Brain microvascular endothelial cell (primary cell): ENCODE data around the gene AVPR2.

ENCODE experiments used
- DNase-seq: peaks from one replicate; pipeline ENCODE4 v3.0.0-alpha.2; 2020
- H3K27ac ChIP-seq: fragments of 250-450 bp; sonication (Bioruptor Pico); 2 replicates; pipeline ENCODE4 v1.5.1; 2020; ENCODE audit warnings: mild to moderate bottlenecking, moderate library complexity
- H3K27me3 ChIP-seq: fragments of 250-450 bp; sonication (Bioruptor Pico); replicated peaks from 2 replicates; pipeline ENCODE4 v1.5.1; 2020; ENCODE audit warnings: mild to moderate bottlenecking
- H3K36me3 ChIP-seq: fragments of 250-450 bp; sonication (Bioruptor Pico); replicated peaks from 2 replicates; pipeline ENCODE4 v1.5.1; 2020; ENCODE audit warnings: mild to moderate bottlenecking
- H3K4me3 ChIP-seq: 2 replicates; pipeline ENCODE4 v1.5.1; 2011; ENCODE audit warnings: low read depth, mild to moderate bottlenecking, control low read depth, low read length, moderate library complexity
- in situ Hi-C: cut with HindIII; loops from 2 replicates; pipeline ENCODE4 v1.10.0; 2017; ENCODE audit warnings: low sequenced_read_pairs, low pct_ligation_motif_present
- TF ChIP-seq, protein P1 (sequence below): IDR thresholded peaks from 2 replicates; pipeline ENCODE4 v1.5.1; 2011; ENCODE audit warnings: low read depth, mild to moderate bottlenecking, moderate library complexity, low read length, control low read depth, inconsistent platforms; ENCODE audit errors: missing control alignments

AVPR2 gene

DNA sequence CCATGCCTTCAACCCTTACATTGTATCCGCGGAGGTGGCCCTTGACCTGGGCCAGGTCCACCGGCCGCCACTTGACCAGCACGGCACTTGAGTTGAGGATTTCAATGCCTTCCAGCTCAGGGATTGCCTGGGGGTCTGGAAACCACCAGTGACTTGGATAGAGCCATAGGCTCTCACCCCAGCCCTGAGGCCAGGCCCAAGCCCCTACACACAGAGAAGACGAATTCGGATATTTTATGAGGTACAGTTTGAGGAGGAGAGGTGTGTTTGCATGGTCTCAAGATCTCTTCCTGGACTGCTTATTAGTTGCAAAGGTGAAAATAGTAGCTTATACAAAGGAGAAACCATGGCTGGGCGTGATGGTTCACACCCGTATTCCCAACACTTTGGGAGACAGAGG is 38.8 kb upstream of the AVPR2 start:
- Histone ChIP-seq H3K27ac (no peak overlapping the region), H3K4me3 (no peak overlapping the region), H3K27me3 (no peaks in the 10 kb centered on the region), H3K36me3 (no peaks in the 10 kb centered on the region)
- in situ Hi-C loops: no loop called here
- no peak for DNase-seq
- TF ChIP-seq, protein P1, sequence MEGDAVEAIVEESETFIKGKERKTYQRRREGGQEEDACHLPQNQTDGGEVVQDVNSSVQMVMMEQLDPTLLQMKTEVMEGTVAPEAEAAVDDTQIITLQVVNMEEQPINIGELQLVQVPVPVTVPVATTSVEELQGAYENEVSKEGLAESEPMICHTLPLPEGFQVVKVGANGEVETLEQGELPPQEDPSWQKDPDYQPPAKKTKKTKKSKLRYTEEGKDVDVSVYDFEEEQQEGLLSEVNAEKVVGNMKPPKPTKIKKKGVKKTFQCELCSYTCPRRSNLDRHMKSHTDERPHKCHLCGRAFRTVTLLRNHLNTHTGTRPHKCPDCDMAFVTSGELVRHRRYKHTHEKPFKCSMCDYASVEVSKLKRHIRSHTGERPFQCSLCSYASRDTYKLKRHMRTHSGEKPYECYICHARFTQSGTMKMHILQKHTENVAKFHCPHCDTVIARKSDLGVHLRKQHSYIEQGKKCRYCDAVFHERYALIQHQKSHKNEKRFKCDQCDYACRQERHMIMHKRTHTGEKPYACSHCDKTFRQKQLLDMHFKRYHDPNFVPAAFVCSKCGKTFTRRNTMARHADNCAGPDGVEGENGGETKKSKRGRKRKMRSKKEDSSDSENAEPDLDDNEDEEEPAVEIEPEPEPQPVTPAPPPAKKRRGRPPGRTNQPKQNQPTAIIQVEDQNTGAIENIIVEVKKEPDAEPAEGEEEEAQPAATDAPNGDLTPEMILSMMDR: no peak

DNA sequence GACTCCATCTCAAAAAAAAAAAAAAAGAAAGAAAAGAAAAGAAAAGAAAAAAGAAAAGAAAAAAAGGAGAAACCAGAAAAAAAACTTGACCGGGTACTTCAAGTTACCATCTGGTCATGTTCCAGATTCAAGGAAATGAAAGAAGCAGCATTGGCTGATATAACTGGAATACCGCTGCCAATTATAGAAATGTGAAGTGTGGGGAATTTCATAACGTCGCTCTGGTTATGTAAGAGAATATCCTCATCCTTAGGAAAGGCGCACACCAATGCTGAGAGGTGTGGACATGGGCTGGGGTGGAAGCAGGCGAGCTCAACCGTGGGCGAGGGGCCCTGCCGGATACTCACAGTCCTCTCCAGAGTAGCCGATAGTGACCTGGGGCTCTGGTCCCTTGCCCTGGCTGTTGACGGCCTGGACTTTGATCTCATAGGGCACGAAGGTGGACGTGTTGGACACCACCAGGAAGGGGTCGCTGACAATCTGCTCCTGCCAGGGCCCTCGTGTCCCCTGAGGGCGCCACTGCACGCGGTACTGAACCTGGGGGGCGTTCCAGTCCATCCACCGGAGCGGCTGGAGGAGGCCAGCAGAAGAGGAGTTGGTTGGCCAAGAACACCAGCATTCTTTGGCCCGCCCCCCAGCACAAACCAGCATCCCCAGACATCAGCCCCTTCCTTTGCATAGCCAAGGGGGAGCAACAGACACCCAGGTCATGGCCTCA is 38.0 kb upstream of the AVPR2 start:
- no peak for DNase-seq
- TF ChIP-seq, protein P1: no peak
- H3K27me3 ChIP-seq: no peaks in the 10 kb centered on the region
- H3K4me3 ChIP-seq: no peak overlapping the region
- H3K27ac ChIP-seq: no peak overlapping the region
- H3K36me3 ChIP-seq: no peaks in the 10 kb centered on the region
- in situ Hi-C loops: no loop called here

DNA sequence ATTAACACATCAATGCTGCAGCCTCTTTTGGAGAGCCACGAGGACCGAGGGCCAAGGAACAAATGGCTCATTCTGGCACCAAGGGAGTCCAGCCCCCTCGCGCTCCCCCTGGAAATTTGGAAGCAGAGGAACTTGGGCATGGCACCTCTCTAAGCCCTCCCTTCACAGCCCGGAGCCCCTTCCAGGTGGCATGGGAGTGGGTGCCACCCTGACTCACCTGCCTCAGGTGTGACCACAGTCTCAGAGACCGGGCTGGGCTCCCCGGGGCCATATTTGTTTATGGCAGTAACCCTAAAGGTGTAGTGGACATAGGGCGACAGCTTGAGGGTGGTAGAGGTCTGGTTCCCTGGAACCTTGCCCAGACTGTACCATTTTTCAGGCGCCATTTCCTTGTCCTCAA is 37.3 kb upstream of the AVPR2 start:
- no peak for DNase-seq
- Histone ChIP-seq H3K27ac (no peak overlapping the region), H3K4me3 (no peak overlapping the region), H3K36me3 (no peaks in the 10 kb centered on the region), H3K27me3 (no peaks in the 10 kb centered on the region)
- TF ChIP-seq, protein P1: no peak
- in situ Hi-C loops: no loop called here

DNA sequence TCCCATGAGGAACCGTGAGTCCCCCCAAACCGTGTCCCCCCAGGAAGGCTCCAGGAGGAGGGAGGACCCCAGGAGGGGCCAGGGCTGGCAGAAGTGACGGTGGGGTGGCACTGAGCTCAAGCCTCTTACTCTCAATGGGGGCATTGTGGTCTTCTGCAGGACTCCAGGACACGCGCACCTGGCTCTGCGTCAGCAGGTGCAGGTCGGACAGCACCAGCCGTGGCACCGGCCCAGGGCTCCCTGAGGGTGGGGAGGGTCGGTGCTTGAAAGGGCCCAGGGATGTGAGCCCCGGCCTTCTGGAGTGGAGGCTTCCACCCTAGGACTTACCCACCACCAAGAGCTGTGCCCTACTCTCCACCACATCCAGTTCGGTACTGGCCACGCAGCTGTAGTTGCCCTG is 36.8 kb upstream of the AVPR2 start:
- in situ Hi-C loops: no loop called here
- H3K27ac ChIP-seq: no peak overlapping the region
- no peaks in the 10 kb centered on the region for H3K27me3 ChIP-seq
- TF ChIP-seq, protein P1: no peak
- no peak overlapping the region for H3K4me3 ChIP-seq
- DNase-seq: no peak
- H3K36me3 ChIP-seq: no peaks in the 10 kb centered on the region

DNA sequence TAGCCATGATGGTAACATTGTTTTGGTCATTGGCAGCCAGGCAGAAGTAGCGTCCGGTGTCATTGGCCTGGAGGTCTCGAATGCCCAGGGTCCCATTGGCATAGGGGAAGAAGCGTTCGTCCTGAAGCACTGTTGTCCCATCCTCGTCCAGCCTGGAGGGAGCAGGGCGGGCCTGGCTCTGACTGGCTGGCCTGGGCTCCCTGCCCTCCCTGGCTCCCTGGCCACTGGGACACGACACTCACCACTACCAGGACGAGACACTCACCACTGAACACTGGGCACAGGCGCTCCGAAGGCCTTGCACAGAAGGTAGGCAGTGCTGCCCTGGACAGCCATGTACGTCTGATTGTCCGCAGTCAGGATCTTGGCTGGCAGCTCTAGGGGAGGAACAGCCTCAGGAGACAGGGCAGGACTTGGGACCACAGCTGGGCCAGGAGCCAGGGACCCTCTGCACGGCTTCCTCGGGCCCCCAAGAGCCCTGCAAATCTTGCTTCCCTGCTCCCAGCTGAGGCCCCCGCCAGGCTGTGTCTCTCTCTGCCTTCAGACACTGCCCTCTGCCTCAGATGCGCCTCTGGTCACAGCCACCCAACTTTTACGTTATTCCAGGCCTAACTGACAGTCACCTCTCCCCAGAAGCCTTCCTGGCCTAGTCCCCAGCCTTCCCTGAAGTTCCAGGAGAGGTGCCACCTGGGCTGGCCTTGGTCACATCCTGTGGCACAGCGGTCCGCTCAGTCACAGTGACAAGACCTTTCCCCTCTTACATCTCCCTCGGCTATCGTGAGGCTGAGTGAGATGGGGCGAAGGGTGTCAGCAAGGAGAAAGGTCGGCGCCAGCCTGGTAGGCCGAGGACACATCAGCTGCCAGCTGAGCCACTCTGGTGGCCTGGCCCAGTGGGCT is 35.6 kb upstream of the AVPR2 start:
- no peak overlapping the region for H3K27ac ChIP-seq
- no peak for DNase-seq
- no peaks in the 10 kb centered on the region for H3K36me3 ChIP-seq
- in situ Hi-C loops: no loop called here
- TF ChIP-seq, protein P1: no peak
- no peak overlapping the region for H3K4me3 ChIP-seq
- no peaks in the 10 kb centered on the region for H3K27me3 ChIP-seq
